HUDEP-2 (cell line): ENCODE measurements around the gene RNF217.
"Not testable (repeated sequence)": the region's sequence is repeated elsewhere in the genome, so short reads cannot be mapped to it uniquely, and the experiment has no call there.

ENCODE experiments used
- DNase-seq, 76 experiments: peaks; one replicate each; lab custom pipeline; 2025; ENCODE audit not compliant: unreplicated experiment in 76 of 76; lab: John Stamatoyannopoulos, UW

The RNF217 gene

GRCh38 chr6:124962639-124963415, 590 bp downstream of the RNF217 start:
- no peak for DNase-seq

- no peak for DNase-seq
Measured at GRCh38 chr6:124963416-124963785, 1.2 kb downstream of the RNF217 start.

- DNase-seq = no peak
Measured at GRCh38 chr6:124963831-124964763, 1.9 kb downstream of the RNF217 start.

- DNase-seq = no peak
Measured at GRCh38 chr6:124964764-124965105, 2.5 kb downstream of the RNF217 start.

GRCh38 chr6:124965424-124965850, 3.2 kb downstream of the RNF217 start:
- not testable (repeated sequence) for DNase-seq

- DNase-seq = no peak
Measured at GRCh38 chr6:124967444-124967843, 5.2 kb downstream of the RNF217 start.

- DNase-seq = no peak
Measured at GRCh38 chr6:124968401-124968800, 6.2 kb downstream of the RNF217 start.

GRCh38 chr6:124970243-124970642, 8.0 kb downstream of the RNF217 start:
- DNase-seq = no peak

GRCh38 chr6:124970763-124971162, 8.5 kb downstream of the RNF217 start:
- no peak for DNase-seq

GRCh38 chr6:124973780-124974179, 11.5 kb downstream of the RNF217 start:
- DNase-seq = no peak

GRCh38 chr6:124974771-124975377, 12.6 kb downstream of the RNF217 start:
- DNase-seq = no peak

GRCh38 chr6:124977067-124977908, 15.1 kb downstream of the RNF217 start:
- DNase-seq = no peak

- no peak for DNase-seq
Measured at GRCh38 chr6:124978451-124979293, 16.4 kb downstream of the RNF217 start.

GRCh38 chr6:124979294-124979678, 17.0 kb downstream of the RNF217 start:
- DNase-seq = no peak

- DNase-seq = no peak
Measured at GRCh38 chr6:124982669-124983068, 20.4 kb downstream of the RNF217 start.

- DNase-seq = no peak
Measured at GRCh38 chr6:124983383-124984083, 21.3 kb downstream of the RNF217 start.

GRCh38 chr6:124984668-124985338, 22.6 kb downstream of the RNF217 start:
- DNase-seq = no peak

GRCh38 chr6:124986164-124986563, 23.9 kb downstream of the RNF217 start:
- no peak for DNase-seq

- no peak for DNase-seq
Measured at GRCh38 chr6:124987291-124987690, 25.1 kb downstream of the RNF217 start.
